Measurements from ENCODE around the gene HIVEP1.

Gene HIVEP1

GRCh38 chr6:12048609-12049008 is 36.5 kb downstream of the HIVEP1 start:
- no peak for DNase-seq (ENCODE audit: low read depth)

GRCh38 chr6:12049165-12049564 is 37.1 kb downstream of the HIVEP1 start:
- no peak for DNase-seq (ENCODE audit: low read depth)

GRCh38 chr6:12051861-12052368 is 39.8 kb downstream of the HIVEP1 start:
- DNase-seq (ENCODE audit: low read depth), result no peak

GRCh38 chr6:12058172-12058961 is 46.3 kb downstream of the HIVEP1 start:
- no peak for DNase-seq (ENCODE audit: low read depth)

GRCh38 chr6:12060780-12061609 is 48.9 kb downstream of the HIVEP1 start:
- DNase-seq (ENCODE audit: low read depth), result peak; percentile 19

- no peak for DNase-seq (ENCODE audit: low read depth)
Measured at GRCh38 chr6:12062605-12063004, 50.5 kb downstream of the HIVEP1 start.

- DNase-seq (ENCODE audit: low read depth), result peak; percentile 19
Measured at GRCh38 chr6:12064131-12064530, 52.0 kb downstream of the HIVEP1 start.

GRCh38 chr6:12064538-12065071 is 52.5 kb downstream of the HIVEP1 start:
- DNase-seq (ENCODE audit: low read depth), result no peak

GRCh38 chr6:12065321-12066140 is 53.4 kb downstream of the HIVEP1 start:
- DNase-seq (ENCODE audit: low read depth), result no peak

- DNase-seq (ENCODE audit: low read depth), result no peak
Measured at GRCh38 chr6:12066297-12066696, 54.2 kb downstream of the HIVEP1 start.

GRCh38 chr6:12068899-12069557 is 56.9 kb downstream of the HIVEP1 start:
- DNase-seq (ENCODE audit: low read depth), result no peak

GRCh38 chr6:12069891-12070529 is 57.9 kb downstream of the HIVEP1 start:
- no peak for DNase-seq (ENCODE audit: low read depth)

- no peak for DNase-seq (ENCODE audit: low read depth)
Measured at GRCh38 chr6:12071064-12071615, 59.0 kb downstream of the HIVEP1 start.

- no peak for DNase-seq (ENCODE audit: low read depth)
Measured at GRCh38 chr6:12075067-12075563, 63.0 kb downstream of the HIVEP1 start.

GRCh38 chr6:12077021-12077710 is 65.1 kb downstream of the HIVEP1 start:
- no peak for DNase-seq (ENCODE audit: low read depth)

GRCh38 chr6:12078014-12078413 is 65.9 kb downstream of the HIVEP1 start:
- no peak for DNase-seq (ENCODE audit: low read depth)

- DNase-seq (ENCODE audit: low read depth), result no peak
Measured at GRCh38 chr6:12081771-12082170, 69.7 kb downstream of the HIVEP1 start.

- no peak for DNase-seq (ENCODE audit: low read depth)
Measured at GRCh38 chr6:12082368-12082767, 70.3 kb downstream of the HIVEP1 start.

- DNase-seq (ENCODE audit: low read depth), result no peak
Measured at GRCh38 chr6:12083302-12083701, 71.2 kb downstream of the HIVEP1 start.

- DNase-seq (ENCODE audit: low read depth), result no peak
Measured at GRCh38 chr6:12083763-12084162, 71.7 kb downstream of the HIVEP1 start.

Data from stromal cell of bone marrow (primary cell).